Activated CD8-positive, alpha-beta memory T cell treated with anti-CD3 and anti-CD28 coated beads, Interleukin-2, amount 10 ng/mL, durations not matched to agents 7 days and 5 days (primary cell): ENCODE data around the gene APOA1. TPM values are rescaled to one million over a fixed set of nuclear protein-coding genes. Genes with fewer than 3 reads are reported as not detected.

Source experiments
- ATAC-seq: fragments of 150-1000 bp; cut with Tn5 transposase; one replicate; pipeline ENCODE4 v1.10.0; 2021; ENCODE audit warnings: moderate library complexity
- CTCF ChIA-PET: fragments of 350-600 bp; sonication (Branson Sonifier 250); formaldehyde crosslinking; loops from one replicate; lab custom pipeline; 2021; ENCODE audit warnings: antibody characterized with exemption; lab: Charles Lee
- DNase-seq: peaks from one replicate; pipeline ENCODE4 v3.0.0-alpha.2; 2020
- H3K27ac Mint-ChIP-seq: one replicate; pipeline ENCODE4 v1.8.0; 2021; ENCODE audit warnings: mild to moderate bottlenecking, mixed read lengths
- H3K27me3 Mint-ChIP-seq: one replicate; pipeline ENCODE4 v1.8.0; 2021; ENCODE audit warnings: mixed read lengths
- H3K36me3 Mint-ChIP-seq: one replicate; pipeline ENCODE4 v1.8.0; 2021; ENCODE audit warnings: mild to moderate bottlenecking, mixed read lengths
- H3K4me1 Mint-ChIP-seq: one replicate; pipeline ENCODE4 v1.8.0; 2021; ENCODE audit warnings: mixed read lengths
- H3K4me3 Mint-ChIP-seq: one replicate; pipeline ENCODE4 v1.8.0; 2021; ENCODE audit warnings: mild to moderate bottlenecking, moderate library complexity, mixed read lengths
- H3K9me3 Mint-ChIP-seq: one replicate; pipeline ENCODE4 v1.8.0; 2022; ENCODE audit warnings: low read depth, mixed read lengths
- total RNA-seq, 2 experiments: library from RNA; stranded (reverse); gene quantifications; one replicate each; pipeline ENCODE4 v1.2.3, GENCODE V29; 2021

The APOA1 gene
- total RNA-seq, 2 experiments from 2014 or later: 0.23 TPM; not detected in 1

DNA sequence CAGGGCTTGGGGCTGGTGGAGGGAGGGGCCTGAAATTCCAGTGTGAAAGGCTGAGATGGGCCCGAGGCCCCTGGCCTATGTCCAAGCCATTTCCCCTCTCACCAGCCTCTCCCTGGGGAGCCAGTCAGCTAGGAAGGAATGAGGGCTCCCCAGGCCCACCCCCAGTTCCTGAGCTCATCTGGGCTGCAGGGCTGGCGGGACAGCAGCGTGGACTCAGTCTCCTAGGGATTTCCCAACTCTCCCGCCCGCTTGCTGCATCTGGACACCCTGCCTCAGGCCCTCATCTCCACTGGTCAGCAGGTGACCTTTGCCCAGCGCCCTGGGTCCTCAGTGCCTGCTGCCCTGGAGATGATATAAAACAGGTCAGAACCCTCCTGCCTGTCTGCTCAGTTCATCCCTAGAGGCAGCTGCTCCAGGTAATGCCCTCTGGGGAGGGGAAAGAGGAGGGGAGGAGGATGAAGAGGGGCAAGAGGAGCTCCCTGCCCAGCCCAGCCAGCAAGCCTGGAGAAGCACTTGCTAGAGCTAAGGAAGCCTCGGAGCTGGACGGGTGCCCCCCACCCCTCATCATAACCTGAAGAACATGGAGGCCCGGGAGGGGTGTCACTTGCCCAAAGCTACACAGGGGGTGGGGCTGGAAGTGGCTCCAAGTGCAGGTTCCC is 7.8 kb downstream of the APOA1 start, which contains the start of gene APOC3:
Gene APOC3 (plus strand): TSS at position 383 of the 659 bp plus-strand sequence. CDS start 676 bp downstream, outside the sequence.
- CTCF ChIA-PET: interaction anchor here (1.3 kb wide), 1 partner anchor 38 kb away, joined by 7 read pairs; the partner anchor contains the start of gene APOA5
- Mint-ChIP-seq H3K4me3 (no peak within 1 kb of the TSS), H3K4me1 (no peaks in the 10 kb centered on the region), H3K27me3 (no peaks in the 10 kb centered on the region), H3K9me3 (no peaks in the 10 kb centered on the region), H3K27ac (no peak within 1 kb of the TSS), H3K36me3 (no peaks in the 10 kb centered on the region)
- ATAC-seq (no peak), DNase-seq (no peak)

- Mint-ChIP-seq H3K36me3 (no peaks in the 10 kb centered on the region), H3K4me3 (no peak overlapping the region), H3K4me1 (no peaks in the 10 kb centered on the region), H3K9me3 (no peaks in the 10 kb centered on the region), H3K27ac (no peak overlapping the region), H3K27me3 (no peaks in the 10 kb centered on the region)
- no peak for ATAC-seq
- DNase-seq: no peak
- CTCF ChIA-PET: interaction anchor here (1.3 kb wide), 1 partner anchor 38 kb away, joined by 7 read pairs; the partner anchor contains the start of gene APOA5
Observed at GRCh38 chr11:116828632-116829524, 8.5 kb downstream of the APOA1 start.

DNA sequence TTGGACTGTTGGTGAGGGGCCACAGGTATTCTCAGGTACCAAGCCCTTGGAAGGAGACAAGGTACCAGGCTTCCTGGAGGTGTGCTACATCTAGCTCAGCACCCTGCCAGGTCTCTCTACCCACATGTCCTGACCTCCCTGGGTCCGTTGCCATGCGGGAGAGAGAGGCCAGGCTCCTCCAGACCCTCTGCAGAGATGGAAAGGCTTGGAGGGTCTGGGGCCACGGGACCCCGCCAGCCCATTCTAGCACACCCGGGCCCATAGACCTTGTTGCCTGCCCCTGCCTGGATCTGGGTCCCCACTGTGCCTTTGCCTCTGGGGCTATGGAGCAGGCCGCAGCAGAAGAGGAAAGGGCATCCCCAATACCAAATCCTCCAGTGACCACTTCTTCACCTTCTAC is 10.0 kb downstream of the APOA1 start:
- CTCF ChIA-PET: interaction anchor here (1.2 kb wide), 2 partner anchors 9 to 54 kb away, joined by 3 to 5 read pairs; no protein-coding TSS in a partner anchor

DNA sequence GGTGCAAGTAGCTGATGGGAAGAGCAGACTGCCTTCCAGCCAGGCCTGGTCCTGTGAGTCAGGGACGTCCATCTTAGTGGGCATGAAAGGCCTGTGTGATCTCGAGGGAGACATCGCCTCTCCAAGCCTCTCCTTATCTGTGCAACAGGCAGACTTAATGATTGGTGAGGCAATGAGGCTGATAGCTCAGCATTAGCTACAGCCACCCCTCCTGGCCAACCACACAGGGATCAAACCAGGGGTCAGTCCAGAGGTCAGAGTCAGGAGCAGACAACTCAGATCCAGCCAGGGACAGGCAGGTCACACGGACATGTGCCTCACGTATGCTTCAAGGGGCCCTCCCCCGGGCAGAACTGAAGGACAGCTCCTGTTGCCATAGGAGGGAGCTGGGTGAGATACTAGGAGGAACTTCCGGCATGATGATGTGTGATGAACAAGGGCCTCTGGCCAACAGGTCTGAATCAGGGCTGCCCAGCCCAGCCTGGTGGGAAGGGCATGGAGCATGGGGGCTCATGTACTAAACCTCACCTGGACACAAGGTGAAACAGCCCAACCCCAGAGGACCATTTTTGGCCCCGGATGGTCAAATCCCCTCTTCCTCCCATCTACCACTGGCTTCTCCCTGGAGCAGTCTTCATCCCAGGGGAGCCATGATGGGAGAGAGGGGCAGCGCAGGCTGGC is 10.5 kb downstream of the APOA1 start:
- Mint-ChIP-seq H3K4me3 (no peak overlapping the region), H3K27ac (no peak overlapping the region), H3K36me3 (no peaks in the 10 kb centered on the region), H3K9me3 (no peaks in the 10 kb centered on the region), H3K4me1 (no peaks in the 10 kb centered on the region), H3K27me3 (no peaks in the 10 kb centered on the region)
- no peak for DNase-seq
- CTCF ChIA-PET: interaction anchor here (1.2 kb wide), 2 partner anchors 9 to 53 kb away, joined by 3 to 5 read pairs; no protein-coding TSS in a partner anchor
- no peak for ATAC-seq

More for the DNA sequence above, 10.0 kb downstream of the APOA1 start:
- no peak overlapping the region for H3K27ac Mint-ChIP-seq
- no peaks in the 10 kb centered on the region for H3K27me3 Mint-ChIP-seq
- H3K4me3 Mint-ChIP-seq: no peak overlapping the region
- ATAC-seq (no peak), DNase-seq (no peak)
- H3K4me1 Mint-ChIP-seq: no peaks in the 10 kb centered on the region
- H3K36me3 Mint-ChIP-seq: no peaks in the 10 kb centered on the region
- no peaks in the 10 kb centered on the region for H3K9me3 Mint-ChIP-seq

DNA sequence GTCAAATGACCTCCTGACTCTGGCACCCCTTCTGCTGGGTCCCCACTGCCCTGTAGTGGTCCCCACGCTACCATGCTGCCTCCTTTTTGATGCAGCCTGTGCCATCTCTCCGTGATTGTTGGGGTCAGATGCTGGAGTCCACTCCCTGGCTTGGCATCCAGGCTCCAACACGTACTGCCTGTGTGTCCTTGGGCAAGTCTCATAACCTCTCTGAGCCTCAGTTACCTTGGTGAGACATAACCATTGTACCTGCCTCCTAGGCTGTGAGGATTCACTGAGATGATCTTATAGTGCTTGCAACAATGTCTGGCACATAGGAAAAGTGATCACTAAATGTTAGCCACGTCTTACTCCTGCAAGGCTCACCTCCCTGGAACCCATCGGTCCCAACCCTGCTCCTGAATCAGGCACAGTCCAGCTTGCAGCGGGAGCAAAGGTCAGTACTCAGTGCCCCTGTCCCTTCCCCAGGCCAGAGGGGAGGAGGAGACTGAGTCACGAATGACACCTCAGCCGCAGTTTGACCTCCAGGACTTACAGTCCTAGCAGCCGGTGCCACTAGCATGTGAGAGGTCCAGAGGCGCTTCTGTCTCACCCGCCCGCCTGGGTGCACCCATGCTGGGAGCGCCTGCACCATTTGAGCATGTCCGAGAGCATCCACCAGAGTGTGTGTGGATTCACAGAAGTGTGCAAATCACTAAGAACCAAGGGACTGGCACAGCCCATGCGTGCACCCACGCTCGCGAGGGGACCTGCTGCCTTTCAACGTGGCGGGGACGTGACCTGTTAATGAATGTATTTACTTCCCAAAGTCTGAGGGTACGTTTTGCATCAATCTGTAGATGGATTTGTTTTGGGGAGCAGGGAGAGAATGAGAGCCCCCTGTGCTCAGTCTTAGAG is 11.3 kb downstream of the APOA1 start:
- Mint-ChIP-seq H3K27ac (no peak overlapping the region), H3K27me3 (no peaks in the 10 kb centered on the region), H3K9me3 (no peaks in the 10 kb centered on the region), H3K36me3 (no peaks in the 10 kb centered on the region), H3K4me1 (no peaks in the 10 kb centered on the region), H3K4me3 (no peak overlapping the region)
- CTCF ChIA-PET: interaction anchor here (1.2 kb wide), 1 partner anchor 52 kb away, joined by 3 read pairs; no protein-coding TSS in a partner anchor
- ATAC-seq (no peak), DNase-seq (no peak)

- no peaks in the 10 kb centered on the region for H3K36me3 Mint-ChIP-seq
- H3K27ac Mint-ChIP-seq: no peak overlapping the region
- H3K27me3 Mint-ChIP-seq: no peaks in the 10 kb centered on the region
- ATAC-seq: no peak
- no peak overlapping the region for H3K4me3 Mint-ChIP-seq
- no peak for DNase-seq
- H3K4me1 Mint-ChIP-seq: no peaks in the 10 kb centered on the region
- no peaks in the 10 kb centered on the region for H3K9me3 Mint-ChIP-seq
- CTCF ChIA-PET: no interaction called here
Observed at GRCh38 chr11:116825434-116825833, 12.0 kb downstream of the APOA1 start.

DNA sequence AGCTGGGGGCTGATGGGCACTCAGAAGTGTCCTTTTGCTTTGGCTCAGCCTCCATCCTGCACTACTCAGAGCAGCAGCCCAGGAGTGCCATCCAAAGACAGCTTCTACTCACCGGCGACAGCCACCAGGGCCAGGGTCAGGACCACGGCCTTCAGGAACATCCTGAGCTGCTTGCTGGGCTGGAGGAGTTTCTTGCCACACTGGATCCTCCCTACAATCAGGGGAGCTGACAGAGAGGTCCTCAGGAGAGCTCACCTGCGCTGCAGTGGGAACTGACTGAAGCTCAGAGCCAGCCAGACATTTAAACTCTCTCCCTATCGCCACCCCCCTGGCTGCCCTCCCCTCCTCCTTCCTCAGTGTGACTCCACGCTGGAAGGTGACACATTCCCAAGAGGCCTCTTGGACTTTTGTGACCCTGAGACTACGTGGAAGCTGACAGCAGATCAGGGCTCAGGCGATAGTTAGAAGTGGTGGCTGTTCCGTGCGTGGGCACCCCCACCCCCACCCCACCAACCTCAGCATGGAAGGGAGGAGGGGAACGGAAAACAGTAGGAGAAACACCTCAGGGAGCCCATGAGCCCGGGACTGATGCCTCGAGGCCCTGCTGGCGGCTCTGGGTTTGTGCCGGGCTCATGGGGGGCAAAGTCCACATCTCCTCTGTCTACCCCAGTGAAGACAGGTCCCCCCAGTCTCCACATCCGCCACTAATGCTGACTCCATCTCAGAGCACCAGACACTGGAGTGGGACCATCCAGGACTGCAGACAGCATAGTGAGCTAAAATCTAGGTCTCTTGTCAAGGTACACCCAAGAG is 14.2 kb downstream of the APOA1 start, which contains the start of gene APOA4:
Gene APOA4 (minus strand): TSS at position 274 of the 813 bp plus-strand sequence. CDS start 113 bp downstream, at position 161.
- DNase-seq (no peak), ATAC-seq (no peak)
- CTCF ChIA-PET: interaction anchor here (0.5 to 3.4 kb wide), 3 partner anchors 11 to 451 kb away, joined by 3 to 11 read pairs (median 3); partner anchors contain the start of gene APOA5
- Mint-ChIP-seq H3K27ac (no peak within 1 kb of the TSS), H3K36me3 (no peaks in the 10 kb centered on the region), H3K4me1 (no peaks in the 10 kb centered on the region), H3K4me3 (no peak within 1 kb of the TSS), H3K27me3 (no peaks in the 10 kb centered on the region), H3K9me3 (no peaks in the 10 kb centered on the region)

- no peak overlapping the region for H3K4me3 Mint-ChIP-seq
- no peaks in the 10 kb centered on the region for H3K36me3 Mint-ChIP-seq
- CTCF ChIA-PET: interaction anchor here (1.3 to 3.4 kb wide), 3 partner anchors 10 to 90 kb away, joined by 3 to 11 read pairs (median 5); partner anchors contain the start of gene APOA5
- no peak for ATAC-seq
- H3K4me1 Mint-ChIP-seq: no peaks in the 10 kb centered on the region
- H3K27ac Mint-ChIP-seq: no peak overlapping the region
- H3K9me3 Mint-ChIP-seq: no peaks in the 10 kb centered on the region
- no peaks in the 10 kb centered on the region for H3K27me3 Mint-ChIP-seq
- no peak for DNase-seq
Observed at GRCh38 chr11:116822575-116822974, 14.8 kb downstream of the APOA1 start.

DNA sequence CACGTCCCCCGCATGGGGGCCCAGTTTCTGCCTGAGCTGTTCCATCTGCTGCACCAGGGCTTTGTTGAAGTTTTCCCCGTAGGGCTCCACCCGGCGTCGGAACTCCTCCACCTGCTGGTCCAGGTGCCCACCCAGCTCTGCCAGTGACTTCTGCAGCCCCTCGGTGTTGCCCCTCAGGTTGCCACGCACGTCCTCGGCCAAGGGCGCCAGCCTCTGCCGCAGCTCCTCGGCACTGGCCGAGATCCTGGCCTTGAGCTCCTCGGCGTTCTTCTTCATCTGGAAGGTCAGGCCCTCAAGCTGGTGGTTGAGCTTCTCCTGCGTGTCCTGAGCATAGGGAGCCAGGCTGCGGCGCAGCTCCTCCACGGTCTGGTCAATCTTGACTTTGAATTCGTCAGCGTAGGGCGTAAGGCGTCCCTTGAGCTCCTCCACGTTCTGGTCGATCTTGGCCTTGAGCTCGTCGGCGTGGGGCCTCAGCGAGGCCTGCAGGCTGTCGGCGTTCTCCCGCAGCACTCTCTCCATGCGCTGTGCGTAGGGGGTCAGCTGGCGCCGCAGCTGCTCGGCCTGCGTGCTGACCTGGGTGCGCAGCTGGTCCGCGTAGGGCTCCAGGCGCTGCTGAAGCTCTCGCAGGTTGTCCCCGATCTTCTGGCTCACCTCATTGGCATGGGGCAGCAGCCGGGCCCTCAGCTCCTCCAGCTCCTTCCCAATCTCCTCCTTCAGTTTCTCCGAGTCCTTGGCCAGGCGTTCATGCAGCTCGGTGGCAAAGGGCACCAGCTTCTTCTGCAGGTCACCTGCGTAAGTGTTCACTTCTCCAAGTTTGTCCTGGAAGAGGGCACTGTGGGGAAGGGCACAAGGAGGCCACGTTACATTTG is 16.1 kb downstream of the APOA1 start:
- no peaks in the 10 kb centered on the region for H3K27me3 Mint-ChIP-seq
- H3K36me3 Mint-ChIP-seq: no peaks in the 10 kb centered on the region
- no peak for ATAC-seq
- no peaks in the 10 kb centered on the region for H3K9me3 Mint-ChIP-seq
- H3K27ac Mint-ChIP-seq: no peak overlapping the region
- DNase-seq: no peak
- CTCF ChIA-PET: interaction anchor here (1.1 to 3.4 kb wide), 3 partner anchors 12 to 88 kb away, joined by 3 to 11 read pairs (median 5); partner anchors contain the start of gene APOA5
- H3K4me1 Mint-ChIP-seq: no peaks in the 10 kb centered on the region
- no peak overlapping the region for H3K4me3 Mint-ChIP-seq

DNA sequence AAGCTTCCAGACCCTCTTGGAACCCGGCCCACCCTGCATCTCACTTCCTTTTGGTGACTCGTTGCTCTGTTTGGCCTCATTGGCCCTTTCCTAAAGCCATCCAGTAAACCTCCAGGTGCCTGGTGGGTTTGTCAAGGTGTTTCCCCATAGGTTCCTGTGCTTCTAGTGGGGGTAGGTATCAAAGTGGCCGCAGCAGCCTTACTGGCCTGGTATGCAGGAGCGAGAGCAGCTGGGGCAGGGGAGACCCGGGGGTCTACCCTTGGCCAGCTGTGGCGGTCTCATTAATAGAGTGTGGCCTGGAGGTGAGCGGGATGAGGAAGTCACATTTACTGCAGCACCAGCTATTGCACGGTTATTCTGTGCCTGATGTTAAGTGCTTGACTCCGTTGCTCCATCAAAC is 18.4 kb downstream of the APOA1 start:
- CTCF ChIA-PET: no interaction called here
- DNase-seq (no peak), ATAC-seq (no peak)
- Mint-ChIP-seq H3K27ac (no peak overlapping the region), H3K36me3 (no peaks in the 10 kb centered on the region), H3K27me3 (no peaks in the 10 kb centered on the region), H3K4me1 (no peaks in the 10 kb centered on the region), H3K4me3 (no peak overlapping the region), H3K9me3 (no peaks in the 10 kb centered on the region)

GRCh38 chr11:116814502-116814901 is 22.9 kb downstream of the APOA1 start:
- ATAC-seq (no peak), DNase-seq (no peak)
- no peaks in the 10 kb centered on the region for H3K27me3 Mint-ChIP-seq
- no peaks in the 10 kb centered on the region for H3K36me3 Mint-ChIP-seq
- no peaks in the 10 kb centered on the region for H3K4me1 Mint-ChIP-seq
- CTCF ChIA-PET: no interaction called here
- H3K9me3 Mint-ChIP-seq: no peaks in the 10 kb centered on the region
- H3K4me3 Mint-ChIP-seq: no peak overlapping the region
- H3K27ac Mint-ChIP-seq: no peak overlapping the region
